K562 (cell line): ENCODE results near the gene ABCG5. TPM values are rescaled to one million over a fixed set of nuclear protein-coding genes. Genes with fewer than 3 reads are reported as not detected.

ENCODE experiments used
- ATAC-seq: fragments of 200-7000 bp; cut with Tn5 transposase; 3 replicates; pipeline ENCODE4 v1.9.1; 2020; ENCODE audit warnings: moderate library complexity
- BruUV-seq: library from RNA; stranded (reverse); fragments of 400-500 nt; replicated peaks from 2 replicates; lab custom pipeline; 2021; lab: Mats Ljungman, UMichigan
- CTCF ChIA-PET: fragments of 300-600 bp; formaldehyde crosslinking; extraction: SDS; loops from one replicate; lab custom pipeline; 2021; ENCODE audit warnings: low intra/inter-chr PET ratio; lab: Yijun Ruan, JAX
- POLR2A ChIA-PET: fragments of 300-600, 350-650 bp; sonication (Branson Sonifier 250); formaldehyde crosslinking; extraction: SDS; loops from one replicate; lab custom pipeline; 2021; ENCODE audit warnings: antibody characterized with exemption, inconsistent platforms; lab: Yijun Ruan, JAX
- DNase-seq, 4 experiments: peaks; one replicate each; pipeline versions ENCODE4 v3.0.0 to v3.0.0-alpha.2; 2011 to 2018; ENCODE audit warnings: low spot score in 3 of 4, mixed read lengths in 3 of 4; ENCODE audit errors: extremely low read depth in 1 of 4
- FAIRE-seq: peaks from 2 replicates; lab custom pipeline; 2011; peaks lifted over from hg19 to GRCh38; lab: Jason Lieb, UNC
- H2AFZ ChIP-seq: 2 replicates; pipeline ENCODE4 v1.6.0; 2011; ENCODE audit warnings: low read depth, low read length, control low read depth, inconsistent platforms
- H3K27ac ChIP-seq: fragments of 200-600 bp; 3 replicates; pipeline ENCODE4 v1.8.0; 2011; ENCODE audit warnings: low read depth, mild to moderate bottlenecking, control low read depth, inconsistent platforms, low read length, moderate library complexity, mixed read lengths; ENCODE audit errors: extremely low read depth
- H3K27me3 ChIP-seq, 2 experiments: fragments of 300-600 bp in 1 of 2; 2 replicates in 1 of 2; 3 replicates in 1 of 2; pipeline versions ENCODE4 v1.6.0 to v1.8.0; 2011; ENCODE audit warnings: inconsistent platforms in 2 of 2, low read length in 2 of 2, mild to moderate bottlenecking in 1 of 2, mixed read lengths in 1 of 2, moderate library complexity in 1 of 2; ENCODE audit not compliant: control insufficient read depth in 2 of 2, insufficient read depth in 2 of 2
- H3K36me3 ChIP-seq: fragments of 300-600 bp; 3 replicates; pipeline ENCODE4 v1.8.0; 2011; ENCODE audit warnings: mild to moderate bottlenecking, low read length, inconsistent platforms; ENCODE audit not compliant: control insufficient read depth, insufficient read depth
- H3K4me1 ChIP-seq, 2 experiments: fragments of 200-600 bp in 1 of 2; replicated peaks in 1 of 2; 2 replicates in 1 of 2; 3 replicates in 1 of 2; pipeline versions ENCODE4 v1.5.1 to v1.8.0; 2011; ENCODE audit warnings: inconsistent platforms in 2 of 2, low read length in 2 of 2, mild to moderate bottlenecking in 1 of 2, mixed read lengths in 1 of 2, moderate library complexity in 1 of 2; ENCODE audit not compliant: control insufficient read depth in 2 of 2, insufficient read depth in 2 of 2
- H3K4me2 ChIP-seq: 2 replicates; pipeline ENCODE4 v1.6.1; 2011; ENCODE audit warnings: low read length, control low read depth, inconsistent platforms, mixed read lengths; ENCODE audit not compliant: insufficient read depth
- H3K4me3 ChIP-seq: fragments of 200-600 bp; sonication (generic), shearing (Covaris generic); 2 replicates; pipeline ENCODE4 v1.5.1; 2016; ENCODE audit warnings: control low read depth, inconsistent platforms
- H3K79me2 ChIP-seq: fragments of 200-600 bp; 3 replicates; pipeline ENCODE4 v1.8.0; 2011; ENCODE audit warnings: low read length, inconsistent platforms; ENCODE audit not compliant: control insufficient read depth, insufficient read depth
- H3K9ac ChIP-seq, 2 experiments: 2 replicates each; pipeline versions ENCODE4 v1.6.0 to v1.6.1; 2011; ENCODE audit warnings: low read depth in 2 of 2, low read length in 2 of 2, control low read depth in 1 of 2, inconsistent platforms in 1 of 2, mild to moderate bottlenecking in 1 of 2, mixed read lengths in 1 of 2; ENCODE audit not compliant: insufficient read depth in 1 of 2
- H3K9me1 ChIP-seq: one replicate; pipeline ENCODE4 v1.6.0; 2011; ENCODE audit warnings: inconsistent platforms, mild to moderate bottlenecking, low read length, moderate library complexity; ENCODE audit not compliant: control insufficient read depth, insufficient read depth
- H3K9me3 ChIP-seq: replicated peaks from 2 replicates; pipeline ENCODE4 v1.5.1; 2011; ENCODE audit warnings: low read depth, low read length, inconsistent platforms; ENCODE audit not compliant: control insufficient read depth, insufficient read depth
- H4K20me1 ChIP-seq: replicated peaks from 2 replicates; pipeline ENCODE4 v1.6.1; 2011; ENCODE audit warnings: low read length, inconsistent platforms, mixed read lengths; ENCODE audit not compliant: control insufficient read depth, insufficient read depth
- CBX3 ChIP-seq, 2 experiments: IDR thresholded peaks; 1 replicate in 1 of 2; 2 replicates in 1 of 2; pipeline ENCODE4 v1.6.1; 2012; ENCODE audit warnings: inconsistent platforms in 2 of 2, low read length in 2 of 2, borderline replicate concordance in 1 of 2, control low read depth in 1 of 2
- CTCF ChIP-seq, 3 experiments: IDR thresholded peaks in 2 of 3; conservative IDR thresholded peaks in 1 of 3; 2 replicates each; pipeline ENCODE4 v1.5.1; 2011 to 2012; ENCODE audit warnings: low read length in 3 of 3, mild to moderate bottlenecking in 3 of 3, control low read depth in 2 of 3, improper control_type of control experiment in 1 of 3, inconsistent platforms in 1 of 3, low read depth in 1 of 3, mixed read lengths in 1 of 3, moderate library complexity in 1 of 3; ENCODE audit not compliant: insufficient read depth in 2 of 3
- DACH1 ChIP-seq: fragments of 450-650 bp; IDR thresholded peaks from 2 replicates; pipeline ENCODE4 v1.6.1; 2018; ENCODE audit not compliant: partially characterized antibody
- HIVEP1 ChIP-seq: fragments of 250-450 bp; sonication (Bioruptor Pico); IDR thresholded peaks from 2 replicates; pipeline ENCODE4 v1.4.0; 2020; ENCODE audit warnings: mild to moderate bottlenecking
- HMGN3 ChIP-seq: IDR thresholded peaks from 2 replicates; pipeline ENCODE4 v1.6.1; 2011; ENCODE audit warnings: borderline replicate concordance, low read depth, mild to moderate bottlenecking, mixed read lengths, low read length; ENCODE audit not compliant: insufficient read length; ENCODE audit errors: extremely low read depth
- LEF1 ChIP-seq: fragments of 450-650 bp; IDR thresholded peaks from 2 replicates; pipeline ENCODE4 v1.6.1; 2016; ENCODE audit warnings: mild to moderate bottlenecking
- MTA2 ChIP-seq: fragments of 450-650 bp; IDR thresholded peaks from 2 replicates; pipeline ENCODE4 v1.6.1; 2016; ENCODE audit warnings: low read depth
- NUFIP1 ChIP-seq: fragments of 450-650 bp; IDR thresholded peaks from 2 replicates; pipeline ENCODE4 v1.6.1; 2018; ENCODE audit not compliant: partially characterized antibody
- TFAM ChIP-seq: fragments of 250-450 bp; sonication (Bioruptor Pico); conservative IDR thresholded peaks from 2 replicates; pipeline ENCODE4 v1.5.0; 2021; ENCODE audit warnings: mild to moderate bottlenecking, moderate library complexity
- ZBTB8A ChIP-seq: fragments of 450-650 bp; IDR thresholded peaks from 2 replicates; pipeline ENCODE4 v1.6.1; 2018; ENCODE audit warnings: mild to moderate bottlenecking, moderate library complexity; ENCODE audit not compliant: partially characterized antibody
- ZZZ3 ChIP-seq: fragments of 450-650 bp; IDR thresholded peaks from 2 replicates; pipeline ENCODE4 v1.6.1; 2016; ENCODE audit warnings: antibody characterized with exemption, mild to moderate bottlenecking, moderate library complexity
- WGBS: fragments of 100-300 bp; shearing (Covaris generic); methylation state at CpG from one replicate; pipeline ENCODE4 v1.1.6; 2016; ENCODE audit warnings: low coverage, mixed read lengths; ENCODE audit not compliant: insufficient coverage; ENCODE audit errors: missing lambda C conversion rate; 5-methylcytosine and 5-hydroxymethylcytosine counted together
- in situ Hi-C: fragments of 300-500 bp; cut with MboI; formaldehyde crosslinking; loops from 4 replicates; pipeline ENCODE4 v1.15.0; 2018; ENCODE audit warnings: inconsistent platforms, mixed read lengths
- intact Hi-C: fragments of 100-400 bp; cut with micrococcal nuclease; formaldehyde crosslinking; loops from 2 replicates; pipeline ENCODE4 v1.14.2; 2022
- polyA plus RNA-seq, 8 experiments: library from polyadenylated mRNA; depleted of rRNA in 4 of 8; stranded (reverse) in 5 of 8; unstranded in 3 of 8; fragments of >200 nt; fragmentation: Nextera tagmentation in 2 of 8; fragmentation: Illumina TruSeq in 1 of 8; extraction: Ambion mirVana in 2 of 8; extraction: Trizol in 1 of 8; gene quantifications; 2 replicates each; pipeline versions ENCODE4 v1.2.1 to v1.2.3, GENCODE V29; 2011 to 2014; ENCODE audit warnings: inconsistent platforms in 1 of 8, missing spikeins in 1 of 8
- total RNA-seq, 7 experiments: library from RNA; depleted of rRNA in 6 of 7; stranded (reverse); fragments of >200 nt in 6 of 7; fragmentation: Illumina TruSeq in 2 of 7; extraction: Trizol in 2 of 7; gene quantifications; 2 replicates each; pipeline versions ENCODE4 v1.2.1 to v1.2.3, GENCODE V29; 2011 to 2021; ENCODE audit warnings: low replicate concordance in 1 of 7
- TF ChIP-seq, protein P1 (sequence below): sonication (generic); formaldehyde crosslinking; IDR thresholded peaks from 2 replicates; pipeline ENCODE4 v1.8.0; 2022; ENCODE audit warnings: missing genetic modification reagents, mild to moderate bottlenecking, borderline replicate concordance
- TF ChIP-seq, protein P2 (sequence below): sonication (generic); formaldehyde crosslinking; IDR thresholded peaks from 2 replicates; pipeline ENCODE4 v1.9.0; 2022; ENCODE audit warnings: mild to moderate bottlenecking, missing genetic modification reagents
- TF ChIP-seq, protein P3 (sequence below): fragments of 450-650 bp; formaldehyde crosslinking; IDR thresholded peaks from 2 replicates; pipeline ENCODE4 v1.4.0; 2022; ENCODE audit warnings: missing genetic modification characterization

Gene ABCG5
- total and polyA plus RNA-seq, 9 of the 15 experiments (the other 6 are each of a cell fraction or from before 2014, with no cell fraction given): 0.01 TPM; not detected in 7

DNA sequence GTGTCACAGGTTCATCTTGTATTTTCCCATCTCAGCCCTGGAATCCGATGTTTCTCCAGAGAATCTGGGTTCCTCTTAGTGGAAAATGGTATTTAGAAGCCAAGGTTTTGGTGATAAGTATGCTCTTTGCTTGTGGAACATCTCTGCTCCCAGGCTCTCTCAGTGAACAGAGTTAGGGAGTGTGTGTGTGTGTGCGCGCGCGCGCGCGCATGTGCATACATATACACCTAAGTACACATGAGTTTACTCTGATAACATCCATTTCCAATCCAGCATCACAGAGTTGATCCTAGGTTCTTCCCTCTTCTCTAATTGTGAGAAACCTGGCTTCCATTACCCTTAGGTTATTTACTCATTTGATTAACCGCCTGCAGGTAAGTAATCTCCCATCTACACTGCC is 41.8 kb upstream of the ABCG5 start:
- H3K9me3 ChIP-seq: no peaks in the 10 kb centered on the region
- no peak overlapping the region for H2AFZ ChIP-seq
- no peak overlapping the region for H3K4me2 ChIP-seq
- no peaks in the 10 kb centered on the region for H3K9me1 ChIP-seq
- peaks cover 2 to 22% of the 10 kb centered on the region in 2 experiments; a peak in 3 of 5 replicates for H3K27me3 ChIP-seq
- FAIRE-seq: no peak
- POLR2A ChIA-PET: no interaction called here
- intact Hi-C loops: no loop called here
- H3K27ac ChIP-seq: no peak overlapping the region
- no peak for DNase-seq
- H3K9ac ChIP-seq: no peak overlapping the region
- no TSS peak for BruUV-seq
- 83% methylated on average over 9 of the region's 9 CpGs for WGBS
- CTCF ChIA-PET: interaction anchor here (0.7 kb wide), 1 partner anchor 548 kb away, joined by 3 read pairs; no protein-coding TSS in a partner anchor
- no peak overlapping the region for H3K4me3 ChIP-seq
- in situ Hi-C loops: no loop called here
- no peak for ATAC-seq
- H4K20me1 ChIP-seq: peaks cover 4% of the 10 kb centered on the region; the same call in 1 of the 2 replicates
- no peaks in the 10 kb centered on the region for H3K79me2 ChIP-seq
- no peaks in the 10 kb centered on the region for H3K36me3 ChIP-seq
- H3K4me1 ChIP-seq: no peaks in the 10 kb centered on the region
- TF ChIP-seq ZZZ3 (no peak), HIVEP1 (CRISPR knock-in tag) (no peak), TFAM (CRISPR knock-in tag) (no peak), HMGN3 (no peak), MTA2 (no peak), DACH1 (no peak), NUFIP1 (no peak), CBX3 (IDR thresholded peaks at IDR 0.05; ENCODE audit: borderline replicate concordance in 1 of 2, low read length in 2 of 2) (no peak), CTCF (IDR thresholded peaks at IDR 0.05 in 2 of 3, conservative IDR thresholded peaks at IDR 0.05 in 1 of 3; ENCODE audit: insufficient read depth in 2 of 3, low read depth in 1 of 3, low read length in 3 of 3) (no peak), LEF1 (no peak), ZBTB8A (no peak)
- TF ChIP-seq, protein P1, sequence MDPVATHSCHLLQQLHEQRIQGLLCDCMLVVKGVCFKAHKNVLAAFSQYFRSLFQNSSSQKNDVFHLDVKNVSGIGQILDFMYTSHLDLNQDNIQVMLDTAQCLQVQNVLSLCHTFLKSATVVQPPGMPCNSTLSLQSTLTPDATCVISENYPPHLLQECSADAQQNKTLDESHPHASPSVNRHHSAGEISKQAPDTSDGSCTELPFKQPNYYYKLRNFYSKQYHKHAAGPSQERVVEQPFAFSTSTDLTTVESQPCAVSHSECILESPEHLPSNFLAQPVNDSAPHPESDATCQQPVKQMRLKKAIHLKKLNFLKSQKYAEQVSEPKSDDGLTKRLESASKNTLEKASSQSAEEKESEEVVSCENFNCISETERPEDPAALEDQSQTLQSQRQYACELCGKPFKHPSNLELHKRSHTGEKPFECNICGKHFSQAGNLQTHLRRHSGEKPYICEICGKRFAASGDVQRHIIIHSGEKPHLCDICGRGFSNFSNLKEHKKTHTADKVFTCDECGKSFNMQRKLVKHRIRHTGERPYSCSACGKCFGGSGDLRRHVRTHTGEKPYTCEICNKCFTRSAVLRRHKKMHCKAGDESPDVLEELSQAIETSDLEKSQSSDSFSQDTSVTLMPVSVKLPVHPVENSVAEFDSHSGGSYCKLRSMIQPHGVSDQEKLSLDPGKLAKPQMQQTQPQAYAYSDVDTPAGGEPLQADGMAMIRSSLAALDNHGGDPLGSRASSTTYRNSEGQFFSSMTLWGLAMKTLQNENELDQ (CRISPR knock-in tag): no peak
- TF ChIP-seq, protein P2, sequence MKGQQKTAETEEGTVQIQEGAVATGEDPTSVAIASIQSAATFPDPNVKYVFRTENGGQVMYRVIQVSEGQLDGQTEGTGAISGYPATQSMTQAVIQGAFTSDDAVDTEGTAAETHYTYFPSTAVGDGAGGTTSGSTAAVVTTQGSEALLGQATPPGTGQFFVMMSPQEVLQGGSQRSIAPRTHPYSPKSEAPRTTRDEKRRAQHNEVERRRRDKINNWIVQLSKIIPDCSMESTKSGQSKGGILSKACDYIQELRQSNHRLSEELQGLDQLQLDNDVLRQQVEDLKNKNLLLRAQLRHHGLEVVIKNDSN (CRISPR knock-in tag): no peak
- TF ChIP-seq, protein P3, sequence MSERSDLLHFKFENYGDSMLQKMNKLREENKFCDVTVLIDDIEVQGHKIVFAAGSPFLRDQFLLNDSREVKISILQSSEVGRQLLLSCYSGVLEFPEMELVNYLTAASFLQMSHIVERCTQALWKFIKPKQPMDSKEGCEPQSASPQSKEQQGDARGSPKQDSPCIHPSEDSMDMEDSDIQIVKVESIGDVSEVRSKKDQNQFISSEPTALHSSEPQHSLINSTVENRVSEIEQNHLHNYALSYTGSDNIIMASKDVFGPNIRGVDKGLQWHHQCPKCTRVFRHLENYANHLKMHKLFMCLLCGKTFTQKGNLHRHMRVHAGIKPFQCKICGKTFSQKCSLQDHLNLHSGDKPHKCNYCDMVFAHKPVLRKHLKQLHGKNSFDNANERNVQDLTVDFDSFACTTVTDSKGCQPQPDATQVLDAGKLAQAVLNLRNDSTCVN (CRISPR knock-in tag): no peak
